ENCODE results near the gene ST6GALNAC3. TPM values are rescaled to one million over a fixed set of nuclear protein-coding genes. Genes with fewer than 3 reads are reported as not detected.

The ST6GALNAC3 gene
- total RNA-seq, 1 donor from 2014 or later, result 23.6 TPM

DNA sequence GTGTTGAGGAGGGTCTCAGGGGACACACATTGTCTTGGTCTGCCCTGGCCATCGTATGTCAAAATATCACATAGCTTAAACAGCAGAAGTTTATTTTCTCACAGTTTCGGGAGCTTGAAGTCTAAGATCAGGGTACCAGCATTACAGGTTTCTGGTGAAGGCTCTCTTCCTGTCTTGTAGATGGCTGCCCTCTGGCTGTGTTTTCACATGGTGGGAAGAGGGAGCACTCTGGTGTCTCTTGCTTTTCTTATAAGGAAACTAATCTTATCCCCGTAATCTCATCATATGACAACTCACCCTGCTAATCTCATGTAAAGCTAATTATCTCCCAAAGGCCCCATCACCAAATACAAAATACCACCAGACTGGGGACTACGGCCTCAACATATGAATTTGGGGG, 545.8 kb downstream of the ST6GALNAC3 start:
- Histone ChIP-seq H3K27me3 (no peaks in the 10 kb centered on the region), H3K79me2 (ENCODE audit: low read depth) (no peaks in the 10 kb centered on the region), H4K20me1 (ENCODE audit: low read depth) (no peaks in the 10 kb centered on the region), H3K9me3 (ENCODE audit: low read depth) (no peaks in the 10 kb centered on the region), H3F3A (ENCODE audit: low read depth) (no peaks in the 10 kb centered on the region), H3K27ac (no peak overlapping the region), H3K4me3 (no peak overlapping the region), H3K36me3 (no peaks in the 10 kb centered on the region), H3K9ac (no peak overlapping the region), H2AFZ (replicated peaks) (no peak overlapping the region), H3K4me1 (peaks cover 13% of the 10 kb centered on the region), H3K4me2 (no peak overlapping the region)
- peaks cover 22% of the 10 kb centered on the region for H3K4me1 Mint-ChIP-seq
- H3K36me3 Mint-ChIP-seq, result no peaks in the 10 kb centered on the region
- no peak overlapping the region for H3K4me3 Mint-ChIP-seq
- no peaks in the 10 kb centered on the region for H3K27me3 Mint-ChIP-seq (ENCODE audit: insufficient read depth, low read depth)
- DNase-seq (ENCODE audit: low spot score), result no peak
- TF ChIP-seq, protein P1, sequence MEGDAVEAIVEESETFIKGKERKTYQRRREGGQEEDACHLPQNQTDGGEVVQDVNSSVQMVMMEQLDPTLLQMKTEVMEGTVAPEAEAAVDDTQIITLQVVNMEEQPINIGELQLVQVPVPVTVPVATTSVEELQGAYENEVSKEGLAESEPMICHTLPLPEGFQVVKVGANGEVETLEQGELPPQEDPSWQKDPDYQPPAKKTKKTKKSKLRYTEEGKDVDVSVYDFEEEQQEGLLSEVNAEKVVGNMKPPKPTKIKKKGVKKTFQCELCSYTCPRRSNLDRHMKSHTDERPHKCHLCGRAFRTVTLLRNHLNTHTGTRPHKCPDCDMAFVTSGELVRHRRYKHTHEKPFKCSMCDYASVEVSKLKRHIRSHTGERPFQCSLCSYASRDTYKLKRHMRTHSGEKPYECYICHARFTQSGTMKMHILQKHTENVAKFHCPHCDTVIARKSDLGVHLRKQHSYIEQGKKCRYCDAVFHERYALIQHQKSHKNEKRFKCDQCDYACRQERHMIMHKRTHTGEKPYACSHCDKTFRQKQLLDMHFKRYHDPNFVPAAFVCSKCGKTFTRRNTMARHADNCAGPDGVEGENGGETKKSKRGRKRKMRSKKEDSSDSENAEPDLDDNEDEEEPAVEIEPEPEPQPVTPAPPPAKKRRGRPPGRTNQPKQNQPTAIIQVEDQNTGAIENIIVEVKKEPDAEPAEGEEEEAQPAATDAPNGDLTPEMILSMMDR (IDR thresholded peaks at IDR 0.05), result no peak
- TF ChIP-seq EZH2phosphoT487 (IDR thresholded peaks at IDR 0.05), result no peak
- TF ChIP-seq EZH2 (IDR thresholded peaks at IDR 0.05), result no peak
- no peak overlapping the region for H3K27ac Mint-ChIP-seq
- H3K9me3 Mint-ChIP-seq, result peaks cover 2% of the 10 kb centered on the region

DNA sequence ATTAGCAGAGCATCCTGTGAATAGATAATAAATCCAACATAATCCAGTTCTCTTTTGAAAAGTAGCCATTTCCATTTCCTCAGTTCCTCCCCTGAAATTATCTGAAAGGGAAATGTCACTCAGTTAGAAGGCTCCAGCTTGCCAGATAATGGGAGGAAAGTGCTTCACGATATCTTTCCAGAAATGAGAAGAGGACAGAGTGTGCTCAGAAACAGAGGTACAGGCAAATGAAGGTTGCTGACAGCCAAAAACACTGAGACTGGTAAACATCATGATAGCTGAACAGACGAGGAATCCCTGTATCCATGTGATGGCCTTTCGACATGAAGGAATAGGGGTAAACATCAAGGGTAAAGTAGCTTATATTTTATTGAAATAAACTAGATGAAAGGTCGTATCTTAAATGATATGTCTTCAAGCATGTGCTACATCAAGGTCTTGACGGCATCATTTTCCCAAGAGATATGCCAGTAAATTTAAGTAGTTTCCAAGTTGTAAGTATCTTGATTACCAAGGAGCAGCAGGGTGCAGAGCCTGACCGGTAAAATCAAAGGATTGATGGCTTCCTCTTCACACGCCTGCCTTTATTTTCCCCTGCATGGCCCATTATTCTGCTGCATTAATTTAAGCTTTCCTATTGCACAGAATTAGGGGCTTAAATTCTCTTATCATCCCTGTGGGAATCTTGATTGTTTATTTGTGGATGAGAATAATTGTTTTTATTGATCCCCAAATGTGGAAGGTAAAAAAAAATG, 548.4 kb downstream of the ST6GALNAC3 start:
- no peak overlapping the region for H3K27ac ChIP-seq
- no peak overlapping the region for H3K4me3 Mint-ChIP-seq
- peaks cover 6% of the 10 kb centered on the region for H3F3A ChIP-seq (ENCODE audit: low read depth)
- peaks cover 2% of the 10 kb centered on the region for H3K9me3 Mint-ChIP-seq
- H3K9ac ChIP-seq, result no peak overlapping the region
- peaks cover 32% of the 10 kb centered on the region for H3K4me1 Mint-ChIP-seq
- H3K4me1 ChIP-seq, result peaks cover 26% of the 10 kb centered on the region
- no peak overlapping the region for H3K27ac Mint-ChIP-seq
- TF ChIP-seq, protein P1 (IDR thresholded peaks at IDR 0.05), result no peak
- TF ChIP-seq EZH2phosphoT487 (IDR thresholded peaks at IDR 0.05) (no peak), EZH2 (IDR thresholded peaks at IDR 0.05) (no peak)
- H3K27me3 Mint-ChIP-seq (ENCODE audit: insufficient read depth, low read depth), result no peaks in the 10 kb centered on the region
- H3K4me3 ChIP-seq, result no peak overlapping the region
- no peaks in the 10 kb centered on the region for H4K20me1 ChIP-seq (ENCODE audit: low read depth)
- H3K27me3 ChIP-seq, result no peaks in the 10 kb centered on the region
- no peak overlapping the region for H2AFZ ChIP-seq (replicated peaks)
- H3K9me3 ChIP-seq (ENCODE audit: low read depth), result no peaks in the 10 kb centered on the region
- H3K79me2 ChIP-seq (ENCODE audit: low read depth), result no peaks in the 10 kb centered on the region
- H3K36me3 ChIP-seq, result no peaks in the 10 kb centered on the region
- H3K36me3 Mint-ChIP-seq, result no peaks in the 10 kb centered on the region
- H3K4me2 ChIP-seq, result no peak overlapping the region
- DNase-seq (ENCODE audit: low spot score), result peak; percentile 8

DNA sequence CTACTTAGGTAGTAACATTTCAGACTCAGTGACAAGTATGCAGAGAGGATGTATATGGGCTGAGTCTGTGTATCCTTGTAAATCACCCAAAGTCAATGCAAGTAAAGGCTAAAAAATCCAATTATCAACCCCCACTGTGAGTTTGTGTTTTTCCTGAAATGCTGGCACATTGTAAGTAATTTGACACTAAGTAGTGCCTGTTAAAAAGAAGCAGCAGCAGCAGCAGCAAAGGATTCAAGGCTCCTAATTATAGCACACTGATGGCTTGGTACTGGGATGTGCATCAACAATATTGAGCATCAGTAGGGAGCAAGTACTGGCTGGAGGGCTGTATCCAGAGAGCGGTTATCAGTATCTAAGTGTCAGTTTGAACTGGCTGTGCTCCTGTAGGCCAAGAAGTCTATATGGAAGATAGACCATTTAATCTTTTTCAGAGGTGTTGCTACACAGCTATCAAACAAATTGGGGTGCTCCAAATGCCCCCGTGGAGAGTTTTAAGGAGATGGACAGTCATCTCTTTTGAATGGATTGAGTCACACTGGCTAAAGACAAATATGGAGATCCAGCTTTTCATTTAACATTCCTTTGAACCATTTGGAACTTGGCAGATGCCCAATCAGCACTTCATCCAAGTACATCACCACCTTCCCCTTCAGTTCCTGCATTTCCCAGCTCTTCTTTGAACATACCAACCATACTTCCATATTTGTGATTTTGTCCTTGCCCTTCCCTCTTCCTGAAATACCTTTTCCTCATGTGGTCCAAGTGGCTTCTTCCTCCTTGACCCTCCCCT, 551.5 kb downstream of the ST6GALNAC3 start:
- H3K27ac Mint-ChIP-seq, result peak overlapping the region; percentile 14
- peak; percentile 5 for DNase-seq (ENCODE audit: low spot score)
- Histone ChIP-seq H2AFZ (replicated peaks) (no peak overlapping the region), H3K4me1 (peaks cover 26% of the 10 kb centered on the region), H3K4me3 (no peak overlapping the region), H3K27me3 (no peaks in the 10 kb centered on the region), H3F3A (ENCODE audit: low read depth) (peaks cover 6% of the 10 kb centered on the region), H3K36me3 (no peaks in the 10 kb centered on the region), H3K9me3 (ENCODE audit: low read depth) (no peaks in the 10 kb centered on the region), H3K27ac (no peak overlapping the region), H4K20me1 (ENCODE audit: low read depth) (no peaks in the 10 kb centered on the region), H3K9ac (no peak overlapping the region), H3K79me2 (ENCODE audit: low read depth) (no peaks in the 10 kb centered on the region), H3K4me2 (no peak overlapping the region)
- peaks cover 10% of the 10 kb centered on the region for H3K36me3 Mint-ChIP-seq
- peaks cover 32% of the 10 kb centered on the region for H3K4me1 Mint-ChIP-seq
- no peak overlapping the region for H3K4me3 Mint-ChIP-seq
- TF ChIP-seq EZH2 (IDR thresholded peaks at IDR 0.05) (no peak), EZH2phosphoT487 (IDR thresholded peaks at IDR 0.05) (no peak)
- TF ChIP-seq, protein P1 (IDR thresholded peaks at IDR 0.05), result no peak
- no peaks in the 10 kb centered on the region for H3K9me3 Mint-ChIP-seq
- no peaks in the 10 kb centered on the region for H3K27me3 Mint-ChIP-seq (ENCODE audit: insufficient read depth, low read depth)
